COLO668 (cell line): ENCODE data around the gene TKT.

Experiments
- DNase-seq: peaks from one replicate; lab custom pipeline; 2025; ENCODE audit not compliant: unreplicated experiment; lab: John Stamatoyannopoulos, UW

Gene TKT

GRCh38 chr3:53181528-53181927, 74.3 kb downstream of the TKT start:
- no peak for DNase-seq

DNA sequence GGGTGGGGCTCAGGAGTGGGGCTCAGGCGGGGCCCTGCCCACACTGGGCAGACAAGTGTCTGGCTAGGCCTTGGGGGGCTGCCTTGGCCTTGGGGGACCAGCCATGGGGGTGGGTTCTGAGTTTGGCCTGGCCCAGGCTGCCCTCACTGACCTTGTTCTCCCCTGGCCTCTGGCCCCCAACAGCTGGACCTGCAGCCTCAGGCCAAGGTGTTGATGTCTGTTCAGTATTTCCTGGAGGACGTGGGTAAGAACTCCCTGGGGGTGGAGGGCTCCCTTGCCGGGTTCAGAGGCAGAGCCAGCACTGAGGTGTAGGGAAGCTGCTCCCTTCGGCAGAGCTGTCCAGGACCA, 74.8 kb downstream of the TKT start:
- DNase-seq = no peak

- DNase-seq = no peak
These were observed 75.4 kb downstream of the TKT start for GRCh38 chr3:53180305-53181023.

DNA sequence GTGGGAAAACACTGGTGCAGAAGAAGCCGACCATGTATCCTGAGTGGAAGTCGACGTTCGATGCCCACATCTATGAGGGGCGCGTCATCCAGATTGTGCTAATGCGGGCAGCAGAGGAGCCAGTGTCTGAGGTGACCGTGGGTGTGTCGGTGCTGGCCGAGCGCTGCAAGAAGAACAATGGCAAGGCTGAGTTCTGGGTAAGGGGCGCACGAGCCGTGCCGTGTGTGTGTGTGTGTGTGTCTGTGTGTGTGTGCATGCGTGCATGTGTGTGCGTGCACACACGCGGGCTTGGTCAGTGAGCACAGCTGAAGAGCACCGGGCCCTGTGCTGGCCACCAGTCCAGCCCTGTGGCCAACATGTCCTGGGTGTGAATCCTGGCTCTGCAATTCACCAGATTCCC, 76.2 kb downstream of the TKT start:
- no peak for DNase-seq

DNA sequence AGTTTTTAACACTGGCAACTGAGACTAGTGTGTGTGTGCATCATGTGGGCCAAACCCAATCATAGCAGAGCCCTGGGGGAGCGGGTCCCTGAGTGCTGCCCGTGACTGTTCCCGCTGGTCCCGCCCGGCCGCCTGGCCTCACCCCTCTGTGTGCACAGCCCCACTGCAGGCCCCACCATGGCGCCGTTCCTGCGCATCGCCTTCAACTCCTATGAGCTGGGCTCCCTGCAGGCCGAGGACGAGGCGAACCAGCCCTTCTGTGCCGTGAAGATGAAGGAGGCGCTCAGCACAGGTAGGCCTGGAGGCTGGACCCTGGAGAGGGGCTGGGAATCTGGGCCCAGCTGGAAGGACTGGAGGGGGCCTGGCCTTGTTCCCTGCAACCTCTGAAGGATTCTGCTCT, 77.6 kb downstream of the TKT start:
- DNase-seq = no peak

DNA sequence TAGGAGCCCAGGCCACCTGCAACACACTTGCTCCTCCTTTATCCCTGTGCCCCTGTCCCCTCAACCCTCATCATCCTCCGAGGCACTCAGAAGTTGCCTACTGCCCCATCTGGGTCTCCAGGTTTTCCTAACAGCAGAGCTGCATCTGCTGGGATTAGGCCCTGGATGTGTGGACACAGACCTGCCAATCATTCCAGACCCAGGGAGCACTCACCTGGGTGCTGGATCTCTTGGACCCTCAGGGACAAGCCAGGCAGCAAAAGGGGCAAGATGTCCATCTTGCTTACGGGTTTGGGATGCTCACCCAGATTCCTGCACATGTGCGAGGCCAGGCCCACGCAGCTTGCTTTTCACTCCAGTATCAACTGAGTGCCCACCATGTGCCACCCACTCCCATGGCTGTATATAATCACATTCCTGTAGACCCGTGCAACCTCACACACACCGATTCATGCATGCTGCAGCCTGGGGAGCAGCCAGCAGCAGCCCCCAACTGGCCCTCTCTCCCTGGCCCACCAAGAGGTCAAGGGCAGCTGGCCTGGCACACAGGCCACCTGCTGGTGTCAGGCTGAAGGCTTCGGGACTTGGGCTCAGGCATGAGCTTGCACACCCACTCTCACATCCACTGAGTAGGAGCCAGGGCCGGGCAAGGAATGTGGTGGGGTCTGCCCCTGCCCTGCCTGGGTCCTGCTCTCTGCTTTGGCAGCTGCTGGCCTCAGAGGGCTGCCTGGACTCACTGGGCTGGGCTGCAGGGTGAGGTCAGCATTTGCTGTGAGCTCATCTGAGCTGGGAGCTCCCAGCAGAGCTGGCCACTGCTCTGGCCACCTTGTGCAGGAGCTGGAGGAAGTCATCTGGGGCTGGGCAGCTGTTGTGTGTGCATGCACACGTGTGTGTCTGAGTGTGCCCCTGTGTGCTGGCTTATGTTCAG, 79.9 kb downstream of the TKT start:
- no peak for DNase-seq
